IMR-90 (cell line): ENCODE data around the gene SELENOO. TPM values are rescaled to one million over a fixed set of nuclear protein-coding genes. Genes with fewer than 3 reads are reported as not detected.

ENCODE experiments used
- ATAC-seq: fragments of 200-7000 bp; cut with Tn5 transposase; 2 replicates; pipeline ENCODE4 v1.9.1; 2020; ENCODE audit warnings: low read depth, mild to moderate bottlenecking, moderate library complexity
- BruUV-seq: library from RNA; stranded (reverse); fragments of 400-500 nt; replicated peaks from 2 replicates; lab custom pipeline; 2021; lab: Mats Ljungman, UMichigan
- CTCF ChIA-PET: fragments of 300-600 bp; formaldehyde crosslinking; extraction: SDS; loops from one replicate; lab custom pipeline; 2021; ENCODE audit warnings: antibody characterized with exemption; lab: Yijun Ruan, JAX
- POLR2A ChIA-PET: fragments of 300-600 bp; sonication (Branson Sonifier 250); formaldehyde crosslinking; loops from one replicate; lab custom pipeline; 2022; ENCODE audit warnings: antibody characterized with exemption; ENCODE audit not compliant: unreplicated experiment; lab: Charles Lee
- DNase-seq: peaks from one replicate; pipeline ENCODE4 v3.0.0; 2013
- H2AFZ ChIP-seq: replicated peaks from 2 replicates; pipeline ENCODE3; 2013; ENCODE audit warnings: low read length, mild to moderate bottlenecking; ENCODE audit not compliant: poor library complexity
- H2AK5ac ChIP-seq: 2 replicates; pipeline ENCODE4 v1.6.1; 2013; ENCODE audit warnings: low read depth, low read length, inconsistent platforms
- H2AK9ac ChIP-seq: replicated peaks from 2 replicates; pipeline ENCODE3; 2013; ENCODE audit warnings: mild to moderate bottlenecking, low read depth, low read length, moderate library complexity; ENCODE audit not compliant: poor library complexity
- H2BK120ac ChIP-seq: 2 replicates; pipeline ENCODE4 v1.6.1; 2013; ENCODE audit warnings: low read depth, low read length, inconsistent platforms
- H2BK15ac ChIP-seq: 3 replicates; pipeline ENCODE4 v1.6.1; 2013; ENCODE audit warnings: low read depth, low read length, inconsistent platforms
- H2BK20ac ChIP-seq: 2 replicates; pipeline ENCODE4 v1.6.1; 2013; ENCODE audit warnings: low read depth, mild to moderate bottlenecking, inconsistent platforms, low read length, moderate library complexity
- H2BK5ac ChIP-seq: 2 replicates; pipeline ENCODE4 v1.6.1; 2013; ENCODE audit warnings: mild to moderate bottlenecking, low read depth, low read length, inconsistent platforms; ENCODE audit not compliant: poor library complexity, severe bottlenecking
- H3K14ac ChIP-seq: replicated peaks from 2 replicates; pipeline ENCODE4 v1.6.1; 2013; ENCODE audit warnings: low read depth, low read length, inconsistent platforms
- H3K18ac ChIP-seq: 2 replicates; pipeline ENCODE4 v1.6.1; 2013; ENCODE audit warnings: low read depth, low read length, control low read depth
- H3K23ac ChIP-seq: 2 replicates; pipeline ENCODE4 v1.6.1; 2013; ENCODE audit warnings: low read depth, low read length, inconsistent platforms
- H3K27ac ChIP-seq: 2 replicates; pipeline ENCODE4 v1.5.1; 2013; ENCODE audit warnings: mild to moderate bottlenecking, control low read depth, low read length; ENCODE audit not compliant: insufficient read depth
- H3K27me3 ChIP-seq: 2 replicates; pipeline ENCODE4 v1.6.1; 2013; ENCODE audit warnings: low read length; ENCODE audit not compliant: control insufficient read depth, insufficient read depth
- H3K36me3 ChIP-seq: 2 replicates; pipeline ENCODE4 v1.6.1; 2013; ENCODE audit warnings: low read length, mixed read lengths; ENCODE audit not compliant: control insufficient read depth, insufficient read depth
- H3K4ac ChIP-seq: 2 replicates; pipeline ENCODE4 v1.6.1; 2013; ENCODE audit warnings: low read depth, low read length, inconsistent platforms
- H3K4me1 ChIP-seq: 2 replicates; pipeline ENCODE4 v1.6.1; 2013; ENCODE audit warnings: low read length, mixed read lengths; ENCODE audit not compliant: control insufficient read depth, insufficient read depth
- H3K4me2 ChIP-seq: 2 replicates; pipeline ENCODE4 v1.6.1; 2013; ENCODE audit warnings: low read depth, mild to moderate bottlenecking, control low read depth, low read length, moderate library complexity
- H3K4me3 ChIP-seq: 2 replicates; pipeline ENCODE4 v1.5.1; 2013; ENCODE audit warnings: low read depth, mild to moderate bottlenecking, control low read depth, low read length, moderate library complexity; ENCODE audit not compliant: insufficient read depth
- H3K56ac ChIP-seq: 2 replicates; pipeline ENCODE4 v1.6.1; 2013; ENCODE audit warnings: low read length, inconsistent platforms; ENCODE audit not compliant: insufficient read depth; ENCODE audit errors: extremely low read depth
- H3K79me1 ChIP-seq, 2 experiments: 2 replicates each; pipeline ENCODE4 v1.6.1; 2013; ENCODE audit warnings: low read length in 2 of 2, inconsistent platforms in 1 of 2, low read depth in 1 of 2
- H3K9ac ChIP-seq: 2 replicates; pipeline ENCODE4 v1.6.1; 2013; ENCODE audit warnings: low read depth, low read length, control low read depth
- H3K9me1 ChIP-seq: 2 replicates; pipeline ENCODE4 v1.6.1; 2013; ENCODE audit warnings: low read length, inconsistent platforms; ENCODE audit not compliant: insufficient read depth
- H3K9me3 ChIP-seq: 2 replicates; pipeline ENCODE4 v1.6.1; 2013; ENCODE audit warnings: low read length; ENCODE audit not compliant: control insufficient read depth, insufficient read depth
- H4K20me1 ChIP-seq: 2 replicates; pipeline ENCODE4 v1.6.1; 2013; ENCODE audit warnings: low read length, inconsistent platforms; ENCODE audit not compliant: insufficient read depth
- H4K5ac ChIP-seq: 2 replicates; pipeline ENCODE4 v1.6.1; 2013; ENCODE audit warnings: mild to moderate bottlenecking, low read depth, low read length, control low read depth
- H4K8ac ChIP-seq, 2 experiments: 2 replicates each; pipeline ENCODE4 v1.6.1; 2013; ENCODE audit warnings: low read depth in 2 of 2, low read length in 2 of 2, control low read depth in 1 of 2, inconsistent platforms in 1 of 2
- H4K91ac ChIP-seq: 2 replicates; pipeline ENCODE4 v1.6.1; 2013; ENCODE audit warnings: low read depth, low read length, inconsistent platforms; ENCODE audit not compliant: insufficient read depth
- BHLHE40 ChIP-seq: fragments of 150-350 bp; IDR thresholded peaks from 2 replicates; pipeline ENCODE4 v1.6.1; 2016; ENCODE audit warnings: mild to moderate bottlenecking, low read depth, low read length
- CEBPB ChIP-seq: IDR thresholded peaks from 2 replicates; pipeline ENCODE4 v1.6.1; 2012; ENCODE audit warnings: low read depth, low read length, improper control_type of control experiment
- CHD1 ChIP-seq: IDR thresholded peaks from 2 replicates; pipeline ENCODE4 v1.6.1; 2012; ENCODE audit warnings: low read depth, low read length, improper control_type of control experiment
- FOS ChIP-seq: fragments of 150-350 bp; IDR thresholded peaks from 2 replicates; pipeline ENCODE4 v1.6.1; 2016; ENCODE audit warnings: low read depth, low read length
- MAZ ChIP-seq: IDR thresholded peaks from 2 replicates; pipeline ENCODE4 v1.6.1; 2012; ENCODE audit warnings: low read depth, mild to moderate bottlenecking, low read length, improper control_type of control experiment, moderate library complexity, borderline replicate concordance
- MXI1 ChIP-seq: IDR thresholded peaks from 2 replicates; pipeline ENCODE4 v1.6.1; 2012; ENCODE audit warnings: low read depth, mild to moderate bottlenecking, low read length, moderate library complexity, borderline replicate concordance
- NFE2L2 ChIP-seq: fragments of 150-350 bp; IDR thresholded peaks from 2 replicates; pipeline ENCODE4 v1.6.1; 2016; ENCODE audit warnings: low read depth, mild to moderate bottlenecking, low read length
- POLR2A ChIP-seq: IDR thresholded peaks from 2 replicates; pipeline ENCODE4 v1.6.1; 2012; ENCODE audit warnings: mild to moderate bottlenecking, low read depth, low read length
- RAD21 ChIP-seq: IDR thresholded peaks from 2 replicates; pipeline ENCODE4 v1.6.1; 2012; ENCODE audit warnings: low read length, improper control_type of control experiment
- RCOR1 ChIP-seq: IDR thresholded peaks from 2 replicates; pipeline ENCODE4 v1.6.1; 2012; ENCODE audit warnings: mild to moderate bottlenecking, low read length, improper control_type of control experiment; ENCODE audit not compliant: insufficient replicate concordance
- RFX5 ChIP-seq: IDR thresholded peaks from 2 replicates; pipeline ENCODE4 v1.8.0; 2012; ENCODE audit warnings: low read depth, mild to moderate bottlenecking, low read length, moderate library complexity
- SMC3 ChIP-seq: fragments of 150-350 bp; IDR thresholded peaks from 2 replicates; pipeline ENCODE4 v1.6.1; 2016; ENCODE audit warnings: low read depth, mild to moderate bottlenecking, antibody characterized with exemption, low read length, moderate library complexity
- USF2 ChIP-seq: fragments of 150-350 bp; IDR thresholded peaks from 2 replicates; pipeline ENCODE4 v1.6.1; 2017; ENCODE audit warnings: mild to moderate bottlenecking, antibody characterized with exemption, low read length, low read depth
- WGBS, 2 experiments: methylation state at CpG; one replicate each; pipeline versions ENCODE4 v1.1.5 to v1.1.7; 2013; ENCODE audit warnings: missing lambda C conversion rate in 2 of 2; ENCODE audit not compliant: insufficient read length in 1 of 2; ENCODE audit errors: extremely low coverage in 2 of 2; 5-methylcytosine and 5-hydroxymethylcytosine counted together
- dilution Hi-C: fragments of 300-500 bp; cut with HindIII; formaldehyde crosslinking; loops from one replicate; pipeline ENCODE4 v1.14.3; 2018; ENCODE audit warnings: low sequenced_read_pairs; ENCODE audit not compliant: unreplicated experiment
- in situ Hi-C: fragments of 300-500 bp; cut with MboI; formaldehyde crosslinking; loops from 3 replicates; pipeline ENCODE4 v1.14.3; 2019; ENCODE audit warnings: low sequenced_read_pairs, inconsistent platforms, mixed read lengths
- intact Hi-C: fragments of 100-400 bp; cut with micrococcal nuclease; formaldehyde crosslinking; loops from 2 replicates; pipeline ENCODE4 v1.10.0; 2022
- polyA plus RNA-seq, 3 experiments: library from polyadenylated mRNA; depleted of rRNA; stranded (reverse); fragments of >200 nt; gene quantifications; 2 replicates each; pipeline ENCODE4 v1.2.3, GENCODE V29; 2012; ENCODE audit warnings: low replicate concordance in 1 of 3
- total RNA-seq: library from RNA; depleted of rRNA; stranded (reverse); fragments of >200 nt; gene quantifications from 2 replicates; pipeline ENCODE4 v1.2.3, GENCODE V29; 2012
- TF ChIP-seq, protein P1 (sequence below): conservative IDR thresholded peaks from 2 replicates; pipeline ENCODE4 v1.5.1; 2012; ENCODE audit warnings: mild to moderate bottlenecking, low read depth, low read length, improper control_type of control experiment

Gene SELENOO
- total and polyA plus RNA-seq, 2 of the 4 experiments (the other 2 are of a cell fraction): 10.4 to 21.4 TPM

- peaks cover 14 to 32% of the 10 kb centered on the region in 2 experiments for H3K79me1 ChIP-seq
- H3K4me1 ChIP-seq: peaks cover 2% of the 10 kb centered on the region; the same call in 1 of the 2 replicates
- ChIA-PET POLR2A (interaction anchor here (0.6 kb wide), 1 partner anchor 20 kb away, joined by 3 read pairs; no protein-coding TSS in a partner anchor), CTCF (no interaction called here)
- no peak overlapping the region for H4K91ac ChIP-seq
- no peak for DNase-seq
- no peak overlapping the region for H3K9ac ChIP-seq
- dilution Hi-C loops (no loop called here), intact Hi-C loops (no loop called here), in situ Hi-C loops (no loop called here)
- H3K27me3 ChIP-seq: no peaks in the 10 kb centered on the region
- no peaks in the 10 kb centered on the region for H3K9me3 ChIP-seq
- no peak overlapping the region for H2BK120ac ChIP-seq
- H2AK9ac ChIP-seq: peak overlapping the region; percentile 28
- no peak overlapping the region for H3K18ac ChIP-seq
- H2AK5ac ChIP-seq: no peak overlapping the region
- BruUV-seq: no TSS peak
- H3K9me1 ChIP-seq: 0 out of 2 replicates have a peak, but pooled peaks cover 2% of the 10 kb centered on the region
- H4K20me1 ChIP-seq: peaks cover 16% of the 10 kb centered on the region
- no peak overlapping the region for H3K27ac ChIP-seq
- H3K56ac ChIP-seq: no peak overlapping the region
- no peak overlapping the region for H3K4me2 ChIP-seq
- no peak overlapping the region for H4K5ac ChIP-seq
- H2BK5ac ChIP-seq: no peak overlapping the region
- no peak overlapping the region for H3K14ac ChIP-seq
- TF ChIP-seq USF2 (no peak), CEBPB (no peak), RAD21 (no peak), FOS (no peak), RCOR1 (no peak), NFE2L2 (no peak), MXI1 (no peak), POLR2A (no peak), BHLHE40 (no peak), MAZ (no peak), RFX5 (no peak), CHD1 (no peak), SMC3 (no peak)
- TF ChIP-seq, protein P1, sequence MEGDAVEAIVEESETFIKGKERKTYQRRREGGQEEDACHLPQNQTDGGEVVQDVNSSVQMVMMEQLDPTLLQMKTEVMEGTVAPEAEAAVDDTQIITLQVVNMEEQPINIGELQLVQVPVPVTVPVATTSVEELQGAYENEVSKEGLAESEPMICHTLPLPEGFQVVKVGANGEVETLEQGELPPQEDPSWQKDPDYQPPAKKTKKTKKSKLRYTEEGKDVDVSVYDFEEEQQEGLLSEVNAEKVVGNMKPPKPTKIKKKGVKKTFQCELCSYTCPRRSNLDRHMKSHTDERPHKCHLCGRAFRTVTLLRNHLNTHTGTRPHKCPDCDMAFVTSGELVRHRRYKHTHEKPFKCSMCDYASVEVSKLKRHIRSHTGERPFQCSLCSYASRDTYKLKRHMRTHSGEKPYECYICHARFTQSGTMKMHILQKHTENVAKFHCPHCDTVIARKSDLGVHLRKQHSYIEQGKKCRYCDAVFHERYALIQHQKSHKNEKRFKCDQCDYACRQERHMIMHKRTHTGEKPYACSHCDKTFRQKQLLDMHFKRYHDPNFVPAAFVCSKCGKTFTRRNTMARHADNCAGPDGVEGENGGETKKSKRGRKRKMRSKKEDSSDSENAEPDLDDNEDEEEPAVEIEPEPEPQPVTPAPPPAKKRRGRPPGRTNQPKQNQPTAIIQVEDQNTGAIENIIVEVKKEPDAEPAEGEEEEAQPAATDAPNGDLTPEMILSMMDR: no peak
- no peak overlapping the region for H2AFZ ChIP-seq
- H3K4me3 ChIP-seq: no peak overlapping the region
- 78% methylated on average over 10 of the region's 23 CpGs; no CpG with 5 or more reads in 1 of the 2 experiments for WGBS, 2 experiments
- no peak overlapping the region for H2BK15ac ChIP-seq
- H3K4ac ChIP-seq: no peak overlapping the region
- H2BK20ac ChIP-seq: no peak overlapping the region
- H4K8ac ChIP-seq: no peak overlapping the region
- H3K23ac ChIP-seq: no peak overlapping the region
- ATAC-seq: no peak
- peaks cover 34% of the 10 kb centered on the region for H3K36me3 ChIP-seq
Measured at GRCh38 chr22:50197000-50197800, 3.6 kb upstream of the SELENOO start.
